AG08396 (cell line): ENCODE data around the gene TXNRD2.
"Not testable (repeated sequence)": the region's sequence is repeated elsewhere in the genome, so short reads cannot be mapped to it uniquely, and the experiment has no call there.

Source experiments
- DNase-seq: peaks from one replicate; pipeline ENCODE4 v3.0.0; 2012; ENCODE audit warnings: low spot score, mixed read lengths

TXNRD2 gene

DNA sequence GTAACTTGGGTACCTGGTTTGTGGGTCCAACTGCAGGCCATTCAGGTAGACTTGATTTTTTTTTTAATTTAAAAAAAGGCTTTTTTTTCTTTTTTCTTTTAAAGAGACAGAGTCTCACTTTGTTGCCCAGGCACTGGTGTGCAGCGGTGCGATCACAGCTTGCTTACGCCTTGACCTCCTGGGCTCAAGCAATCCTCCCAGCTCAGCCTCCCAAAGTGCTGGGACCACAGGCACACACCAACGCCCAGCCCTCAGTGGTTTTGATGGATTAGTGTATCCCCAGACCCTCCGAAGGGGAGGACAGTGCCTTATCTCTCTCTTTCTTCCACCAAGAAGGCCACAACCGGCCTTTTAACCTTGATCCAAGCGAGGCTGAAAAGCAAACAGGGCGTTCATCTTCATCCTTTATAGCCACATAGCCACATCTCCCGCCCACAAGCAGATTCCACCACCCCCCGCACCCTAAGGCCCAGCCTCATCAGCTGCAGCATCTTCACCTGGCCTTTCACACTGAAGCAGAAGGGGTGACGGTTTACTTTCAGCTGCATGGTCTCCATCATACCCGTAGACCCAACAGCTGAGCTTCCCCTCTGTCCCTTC lies 17.6 kb downstream of the TXNRD2 start:
- no peak for DNase-seq

GRCh38 chr22:19921544-19922081 lies 20.0 kb downstream of the TXNRD2 start:
- DNase-seq, result no peak

DNA sequence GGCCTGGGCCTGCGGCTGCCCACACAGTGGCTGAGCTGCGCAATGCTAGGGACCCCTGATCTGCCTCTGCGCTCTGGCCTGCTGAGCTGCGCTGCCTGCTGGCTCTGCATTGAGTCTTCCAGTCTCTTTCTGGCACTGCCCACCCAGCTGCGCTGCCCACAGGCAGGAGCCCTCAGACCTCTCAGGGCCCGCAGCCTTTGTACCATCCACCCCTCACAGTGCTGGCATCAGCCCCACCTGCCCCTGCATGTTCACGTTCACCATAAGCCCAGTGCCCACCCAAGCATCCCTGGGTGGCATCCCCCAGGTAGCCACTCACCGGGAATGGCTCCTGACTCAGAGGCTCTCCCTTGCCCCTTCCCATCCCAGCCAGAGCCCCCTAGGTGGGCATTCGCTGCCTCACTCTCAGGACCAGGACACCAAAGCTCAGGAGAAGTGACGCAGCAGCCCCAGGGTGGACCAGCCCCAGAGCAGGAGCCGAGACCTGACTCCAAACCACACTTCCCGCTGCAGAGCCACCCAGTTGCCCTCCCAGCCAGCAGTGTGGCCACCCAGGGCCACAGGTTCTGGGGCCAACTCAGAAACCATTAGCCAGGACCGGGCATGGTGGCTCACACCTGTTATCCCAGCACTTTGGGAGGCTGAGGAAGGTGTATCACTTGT lies 21.8 kb downstream of the TXNRD2 start:
- DNase-seq, result no peak

GRCh38 chr22:19918332-19919106 lies 23.1 kb downstream of the TXNRD2 start:
- no peak for DNase-seq

DNA sequence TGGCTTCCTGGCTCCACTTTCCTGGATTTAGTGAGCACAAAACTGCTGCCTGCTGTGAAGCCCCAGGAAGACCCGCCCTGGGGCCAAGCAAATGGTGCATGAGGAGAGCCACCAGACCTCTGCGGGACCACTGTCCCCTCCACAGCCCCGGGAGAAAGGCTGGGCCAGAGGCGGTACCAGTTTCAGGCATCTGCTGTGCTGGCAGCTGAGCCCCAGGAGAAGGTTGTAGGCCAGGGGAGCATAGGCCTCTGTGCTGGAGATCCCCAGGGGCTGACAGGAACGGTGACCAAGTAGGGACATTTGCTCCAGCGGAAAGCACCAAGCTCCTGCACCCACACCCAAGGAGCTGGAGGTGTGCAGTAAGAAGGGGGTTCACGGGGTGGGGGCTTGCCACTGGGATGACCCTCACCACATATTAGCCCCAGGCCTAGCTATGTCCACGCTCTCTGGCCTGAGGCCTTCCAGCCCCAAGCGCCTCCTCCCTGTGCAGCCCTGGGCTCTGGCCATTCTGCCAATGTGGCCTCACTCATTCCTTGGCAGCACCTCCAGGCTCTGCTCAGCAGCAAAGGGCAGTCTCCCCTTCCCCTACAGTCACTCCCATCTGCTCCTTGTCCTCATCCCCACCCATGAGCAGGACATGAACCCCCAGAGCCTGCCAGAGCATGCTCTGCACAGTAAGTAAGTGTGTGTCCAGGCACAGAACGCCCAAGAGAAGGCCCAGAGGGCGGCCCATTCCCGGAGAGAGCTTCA lies 24.1 kb downstream of the TXNRD2 start:
- no peak for DNase-seq

GRCh38 chr22:19916941-19917340 lies 24.7 kb downstream of the TXNRD2 start:
- no peak for DNase-seq

- DNase-seq, result no peak
Measured at GRCh38 chr22:19916006-19916405, 25.6 kb downstream of the TXNRD2 start.

DNA sequence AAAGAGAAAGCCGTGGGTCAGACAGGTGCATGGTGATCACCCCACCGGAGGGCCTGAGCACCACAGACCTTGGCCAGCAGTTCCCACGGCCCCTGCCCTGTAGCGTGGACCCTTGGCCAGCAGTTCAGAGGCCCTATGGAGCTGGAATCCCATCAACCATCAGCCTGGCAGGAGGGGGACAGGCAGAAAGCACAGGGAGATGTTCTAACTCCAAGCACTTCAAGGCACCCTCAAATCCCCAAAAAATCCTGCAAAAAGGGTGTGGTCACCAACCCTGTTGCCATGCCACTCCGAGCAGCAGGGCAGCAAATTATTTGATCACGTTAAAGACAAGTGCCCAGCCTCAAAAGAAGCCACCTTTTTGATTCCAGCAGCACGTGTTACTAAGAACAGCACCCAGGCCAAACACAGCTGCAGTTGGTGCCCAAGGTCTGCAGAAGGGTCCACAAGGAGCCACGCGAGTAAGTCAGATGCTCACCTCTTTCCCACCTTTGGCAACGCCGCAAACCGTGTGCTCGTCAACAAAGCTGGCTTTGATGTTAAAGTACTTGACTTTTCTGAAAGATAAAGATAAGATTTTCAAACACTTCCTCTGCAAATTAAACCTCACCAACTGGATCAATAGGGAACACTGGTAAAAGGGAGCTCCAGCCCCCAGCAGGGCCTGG lies 26.2 kb downstream of the TXNRD2 start:
- no peak for DNase-seq

DNA sequence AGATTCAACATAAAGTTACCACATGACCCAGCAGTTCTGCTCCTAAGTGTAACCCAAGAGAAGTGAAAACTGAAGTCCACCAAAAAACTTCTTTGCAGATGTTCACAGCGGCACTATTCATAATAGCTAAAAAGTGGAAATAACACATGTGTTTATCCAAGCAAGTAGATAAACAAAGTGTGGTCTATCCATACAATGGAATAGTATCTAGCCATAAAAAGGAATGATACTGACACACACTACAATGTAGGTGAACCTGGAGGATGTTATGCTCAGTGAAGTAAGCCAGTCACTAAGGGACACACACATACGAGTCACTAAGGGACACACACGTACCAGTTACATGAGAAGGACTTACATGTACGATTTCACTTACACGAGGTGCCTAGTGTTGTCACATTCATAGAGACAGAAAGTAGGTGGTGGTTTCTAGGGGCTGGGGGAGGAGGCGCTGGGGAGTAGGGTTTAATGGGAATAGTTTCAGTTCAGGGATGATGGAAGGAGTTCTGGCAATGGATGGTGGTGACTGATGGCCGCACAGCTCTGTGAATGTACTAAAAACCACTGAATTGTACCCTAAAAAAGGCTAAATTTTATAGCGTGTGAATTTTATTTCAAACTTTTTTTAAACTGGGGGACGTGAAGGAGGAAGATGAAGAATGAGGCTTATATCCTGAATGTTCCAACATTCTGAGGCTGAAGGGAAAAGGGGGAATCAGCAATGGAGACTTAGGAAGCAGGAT lies 27.2 kb downstream of the TXNRD2 start:
- no peak for DNase-seq

DNA sequence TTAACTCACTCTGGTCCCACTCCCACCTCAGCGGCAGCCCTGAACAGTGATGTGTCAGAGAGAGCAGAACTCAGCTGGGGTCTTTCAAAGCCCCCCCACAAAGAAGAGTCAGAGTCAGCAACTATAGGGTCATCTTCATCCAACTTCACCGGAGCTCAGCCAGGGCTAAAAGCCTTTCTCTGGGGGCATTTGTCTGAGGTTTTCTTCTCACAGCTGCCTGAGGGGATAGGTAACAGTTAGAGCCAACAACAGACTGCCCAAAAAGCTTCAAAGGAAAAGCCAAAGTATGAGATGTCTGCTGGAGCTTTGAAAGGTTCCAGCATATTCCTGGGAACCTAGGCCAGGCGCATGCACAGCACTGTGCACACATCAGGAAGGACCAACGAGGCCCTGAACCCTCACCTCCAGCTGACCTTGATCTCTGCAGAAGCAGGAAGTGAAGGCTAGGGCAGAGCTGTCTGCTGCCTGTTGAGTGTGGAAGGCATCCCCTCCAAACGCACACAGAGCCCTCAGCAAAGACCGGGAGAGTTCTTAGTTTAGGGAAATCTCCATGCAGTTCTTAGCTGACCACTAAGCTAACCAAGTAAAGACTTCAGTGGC lies 28.2 kb downstream of the TXNRD2 start:
- DNase-seq, result no peak

DNA sequence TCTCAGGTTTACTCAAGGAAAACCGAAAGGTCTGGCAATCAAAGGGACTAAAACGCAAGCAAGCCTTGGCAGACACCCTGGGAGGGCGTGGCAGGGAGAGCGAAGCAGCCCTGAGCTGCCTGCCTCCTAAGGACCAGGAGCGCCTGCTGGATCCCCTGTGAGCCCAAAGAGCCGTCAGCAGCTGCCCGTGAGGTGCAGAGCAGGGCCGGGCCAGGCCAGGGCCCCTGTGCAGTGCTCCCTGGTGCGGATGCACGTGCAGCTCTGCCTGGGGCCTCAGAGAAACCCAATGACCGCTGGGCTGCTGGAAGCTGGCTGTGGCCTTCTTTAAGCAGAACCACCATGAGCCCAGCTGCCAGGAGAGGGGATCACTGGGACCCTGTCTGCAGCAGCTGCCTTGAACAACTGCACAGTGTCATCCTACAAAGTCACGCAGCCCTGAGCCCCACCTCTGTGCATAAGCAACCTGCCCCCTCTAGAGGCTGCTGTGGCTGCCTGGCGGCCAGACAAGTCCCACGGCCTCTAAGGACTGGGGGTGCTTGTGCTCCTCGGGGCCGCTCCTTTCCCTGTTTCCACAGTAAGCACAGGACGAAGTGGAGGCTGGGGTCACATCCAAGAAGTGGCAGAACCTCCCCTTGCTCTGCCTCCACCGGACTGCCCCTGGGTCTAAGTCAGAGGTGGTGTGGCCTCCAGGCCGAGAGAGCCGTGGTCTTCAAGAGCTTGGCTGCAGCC lies 29.2 kb downstream of the TXNRD2 start:
- no peak for DNase-seq

GRCh38 chr22:19911540-19912270 lies 29.9 kb downstream of the TXNRD2 start:
- no peak for DNase-seq

DNA sequence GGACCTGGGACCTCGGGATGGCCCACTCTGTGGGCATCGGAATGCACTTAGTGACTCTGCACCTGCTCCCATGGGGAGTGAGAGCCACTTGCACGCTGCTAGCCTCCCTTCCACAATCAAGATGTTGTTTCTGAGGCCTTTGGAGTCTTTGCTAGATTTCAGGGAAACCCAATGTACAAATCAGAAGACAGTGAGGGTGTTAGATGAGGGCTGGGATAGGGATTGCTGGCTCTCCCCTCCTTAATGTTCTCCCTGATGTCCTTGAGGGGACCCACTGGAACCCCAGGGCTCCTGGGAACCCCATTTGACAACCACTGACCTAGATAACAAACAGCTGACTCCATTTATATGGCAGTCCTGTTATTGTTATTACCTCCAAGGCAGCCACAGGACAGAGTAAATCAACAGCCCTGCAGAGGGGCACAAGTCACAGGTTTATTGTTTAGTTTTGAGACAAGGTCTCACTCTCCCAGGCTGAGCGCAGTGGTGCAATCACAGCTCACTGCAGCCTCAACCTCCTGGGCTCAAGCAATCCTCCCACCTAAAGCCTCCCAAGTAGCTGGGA lies 31.4 kb downstream of the TXNRD2 start:
- DNase-seq, result no peak

DNA sequence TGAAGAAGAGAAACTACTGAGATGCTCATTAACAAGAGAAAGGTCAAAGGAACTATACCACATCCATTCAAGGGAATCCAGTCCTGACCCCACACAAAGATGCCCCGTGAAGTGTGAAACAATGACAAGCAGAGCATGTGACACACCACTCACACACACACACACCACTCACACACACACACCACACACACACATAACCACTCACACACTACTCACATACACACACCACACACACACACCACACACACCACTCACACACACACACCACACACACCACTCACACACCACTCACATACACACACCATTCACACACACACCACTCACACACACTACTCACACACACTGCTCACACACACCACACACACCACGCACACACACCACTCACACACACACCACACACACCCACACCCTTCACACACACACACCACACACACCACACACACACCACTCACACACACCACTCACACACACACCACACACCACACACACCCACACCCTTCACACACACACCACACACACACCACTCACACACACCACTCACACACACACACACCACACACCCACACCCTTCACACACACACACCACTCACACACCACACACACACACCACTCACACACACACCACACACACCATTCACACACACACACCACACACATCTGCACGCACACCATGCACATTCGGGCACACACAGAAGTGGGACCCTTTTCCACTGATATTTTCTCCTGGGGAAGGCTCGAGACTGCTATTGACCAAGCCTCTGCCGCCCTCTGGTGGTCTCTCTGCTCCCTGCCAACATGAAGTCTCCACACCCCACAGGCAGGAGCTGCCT lies 32.1 kb downstream of the TXNRD2 start:
- DNase-seq, result peak; percentile 89

DNA sequence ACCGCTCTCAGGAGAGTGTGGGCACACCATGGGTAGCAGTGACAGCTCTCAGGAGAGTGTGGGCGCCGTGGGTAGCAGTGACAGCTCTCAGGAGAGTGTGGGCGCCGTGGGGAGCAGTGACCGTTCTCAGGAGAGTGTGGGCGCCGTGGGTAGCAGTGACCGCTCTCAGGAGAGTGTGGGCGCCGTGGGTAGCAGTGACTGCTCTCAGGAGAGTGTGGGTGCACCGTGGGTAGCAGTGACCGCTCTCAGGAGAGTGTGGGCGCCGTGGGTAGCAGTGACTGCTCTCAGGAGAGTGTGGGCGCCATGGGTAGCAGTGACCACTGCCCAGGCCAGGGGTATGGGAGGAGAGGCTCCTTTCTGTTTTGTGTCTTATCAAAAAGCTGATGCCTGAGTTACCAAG lies 33.7 kb downstream of the TXNRD2 start:
- DNase-seq, result not testable (repeated sequence)

DNA sequence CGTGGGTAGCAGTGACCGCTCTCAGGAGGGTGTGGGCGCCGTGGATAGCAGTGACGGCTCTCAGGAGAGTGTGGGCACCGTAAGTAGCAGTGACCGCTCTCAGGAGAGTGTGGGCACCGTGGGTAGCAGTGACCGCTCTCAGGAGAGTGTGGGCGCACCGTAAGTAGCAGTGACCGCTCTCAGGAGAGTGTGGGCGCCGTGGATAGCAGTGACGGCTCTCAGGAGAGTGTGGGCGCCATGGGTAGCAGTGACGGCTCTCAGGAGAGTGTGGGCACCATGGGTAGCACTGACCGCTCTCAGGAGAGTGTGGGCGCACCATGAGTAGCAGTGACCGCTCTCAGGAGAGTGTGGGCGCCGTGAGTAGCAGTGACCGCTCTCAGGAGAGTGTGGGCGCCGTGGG lies 34.8 kb downstream of the TXNRD2 start:
- not testable (repeated sequence) for DNase-seq

DNA sequence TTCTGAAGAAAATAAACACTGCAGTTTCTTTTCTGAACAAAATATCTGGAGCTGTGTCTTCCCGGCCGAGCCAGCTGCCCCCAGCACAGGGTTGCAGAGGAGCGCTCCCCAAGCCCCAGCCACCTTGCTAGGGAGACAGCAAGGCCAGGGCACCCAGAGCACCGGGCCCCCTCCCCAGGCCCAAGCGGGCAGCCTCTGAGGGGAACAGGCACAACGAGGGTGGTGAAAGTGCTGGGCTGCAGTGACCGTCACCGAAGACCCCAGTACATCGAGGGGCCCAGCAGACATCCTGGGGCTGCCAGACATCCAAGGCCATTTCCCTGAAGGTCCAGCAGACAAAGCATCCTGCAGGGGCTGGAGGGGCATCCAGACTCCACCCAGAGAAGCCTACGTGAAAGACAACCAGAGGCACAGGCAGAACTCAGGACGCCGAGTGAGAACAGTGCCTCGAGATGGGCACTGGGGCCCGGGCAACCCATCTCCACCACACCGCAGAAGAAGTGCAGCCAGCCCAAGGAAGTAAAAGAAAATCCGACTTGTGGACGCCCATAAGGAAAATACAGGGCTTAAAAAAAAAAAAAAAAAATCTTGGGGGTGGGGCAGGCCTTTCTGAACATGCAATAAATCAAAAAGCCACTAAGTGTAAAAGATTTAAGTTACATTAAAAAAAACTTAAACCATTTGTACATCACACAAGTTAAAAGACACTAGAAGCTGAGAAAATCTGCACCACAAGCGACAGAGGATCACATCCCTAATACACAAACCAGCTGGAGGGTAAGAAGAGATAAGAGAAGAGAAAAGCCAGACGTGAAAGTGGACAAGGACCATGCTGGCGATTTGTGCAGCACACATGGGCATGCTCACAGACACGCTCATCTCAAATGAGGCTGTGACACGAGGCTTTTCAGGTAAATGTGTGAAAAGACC lies 36.0 kb downstream of the TXNRD2 start:
- no peak for DNase-seq
